HFFc6 (cell line): Measurements from ENCODE around the gene GLI1. TPM values are rescaled to one million over a fixed set of nuclear protein-coding genes. Genes with fewer than 3 reads are reported as not detected.

Experiments used
- DNase-seq: peaks from one replicate; pipeline ENCODE4 v3.0.0-alpha.2; 2018
- H3K27ac Mint-ChIP-seq: 2 replicates; pipeline ENCODE4 v1.8.0; 2020; ENCODE audit warnings: mild to moderate bottlenecking, mixed read lengths
- H3K27me3 Mint-ChIP-seq: 2 replicates; pipeline ENCODE4 v1.8.0; 2021; ENCODE audit warnings: mild to moderate bottlenecking, moderate library complexity, mixed read lengths; ENCODE audit not compliant: insufficient read depth
- H3K36me3 Mint-ChIP-seq: 2 replicates; pipeline ENCODE4 v1.8.0; 2021; ENCODE audit warnings: low read depth, mixed read lengths
- H3K4me1 Mint-ChIP-seq: 2 replicates; pipeline ENCODE4 v1.8.0; 2020; ENCODE audit warnings: low read depth, mixed read lengths
- H3K4me3 Mint-ChIP-seq: 2 replicates; pipeline ENCODE4 v1.8.0; 2020; ENCODE audit warnings: mild to moderate bottlenecking, moderate library complexity, mixed read lengths
- H3K9me3 Mint-ChIP-seq: 2 replicates; pipeline ENCODE4 v1.8.0; 2020; ENCODE audit warnings: mild to moderate bottlenecking, mixed read lengths
- CTCF ChIP-seq: fragments of 200-600 bp; sonication (generic); IDR thresholded peaks from 2 replicates; pipeline ENCODE4 v1.5.0; 2021; ENCODE audit warnings: antibody characterized with exemption, mild to moderate bottlenecking
- total RNA-seq, 6 experiments: library from RNA; stranded (reverse); fragmentation: NEBNext Ultra II Directional; extraction: Animal tissue kit (Norgen Biotek cat#: 25700); gene quantifications; 2 replicates in 1 of 6; 3 replicates in 5 of 6; pipeline ENCODE4 v1.2.3, GENCODE V29; 2021

GLI1 gene
- total RNA-seq, 6 experiments from 2014 or later = 3.9 to 5.8 (median 4.6) TPM

- Mint-ChIP-seq H3K27me3 (peaks cover 19% of the 10 kb centered on the region), H3K36me3 (no peaks in the 10 kb centered on the region), H3K27ac (no peak overlapping the region), H3K4me1 (peaks cover 2% of the 10 kb centered on the region), H3K4me3 (no peak overlapping the region), H3K9me3 (no peaks in the 10 kb centered on the region)
- no peak for TF ChIP-seq CTCF
- DNase-seq = no peak
Measured at GRCh38 chr12:57467915-57468314, 8.3 kb downstream of the GLI1 start.

GRCh38 chr12:57469296-57470164, 9.9 kb downstream of the GLI1 start:
- no peak for TF ChIP-seq CTCF
- no peak overlapping the region for H3K27ac Mint-ChIP-seq
- no peak overlapping the region for H3K4me3 Mint-ChIP-seq
- peaks cover 30% of the 10 kb centered on the region for H3K27me3 Mint-ChIP-seq
- H3K9me3 Mint-ChIP-seq = no peaks in the 10 kb centered on the region
- H3K36me3 Mint-ChIP-seq = no peaks in the 10 kb centered on the region; the same call in 1 of the 2 replicates
- no peaks in the 10 kb centered on the region for H3K4me1 Mint-ChIP-seq
- no peak for DNase-seq

GRCh38 chr12:57470286-57470969, 10.8 kb downstream of the GLI1 start:
- no peak overlapping the region for H3K27ac Mint-ChIP-seq
- no peaks in the 10 kb centered on the region for H3K9me3 Mint-ChIP-seq
- DNase-seq = no peak
- peaks cover 35% of the 10 kb centered on the region for H3K27me3 Mint-ChIP-seq
- no peak for TF ChIP-seq CTCF
- H3K4me3 Mint-ChIP-seq = no peak overlapping the region
- H3K36me3 Mint-ChIP-seq = no peaks in the 10 kb centered on the region; the same call in 1 of the 2 replicates
- H3K4me1 Mint-ChIP-seq = no peaks in the 10 kb centered on the region

- Mint-ChIP-seq H3K4me3 (no peak overlapping the region), H3K36me3 (no peaks in the 10 kb centered on the region; the same call in 1 of the 2 replicates), H3K27me3 (peaks cover 38% of the 10 kb centered on the region), H3K4me1 (no peaks in the 10 kb centered on the region), H3K27ac (no peak overlapping the region), H3K9me3 (no peaks in the 10 kb centered on the region)
- DNase-seq = no peak
- TF ChIP-seq CTCF = no peak
Measured at GRCh38 chr12:57470970-57471656, 11.5 kb downstream of the GLI1 start.

GRCh38 chr12:57471661-57472060, 12.1 kb downstream of the GLI1 start:
- TF ChIP-seq CTCF = no peak
- no peak for DNase-seq
- Mint-ChIP-seq H3K4me1 (no peaks in the 10 kb centered on the region), H3K4me3 (no peak overlapping the region), H3K27me3 (peaks cover 43% of the 10 kb centered on the region), H3K27ac (no peak overlapping the region), H3K9me3 (no peaks in the 10 kb centered on the region), H3K36me3 (no peaks in the 10 kb centered on the region; the same call in 1 of the 2 replicates)
